NT2/D1 (cell line): ENCODE measurements around the gene ARHGAP42.

Experiments
- DNase-seq: peaks from one replicate; pipeline ENCODE4 v3.0.0-alpha.2; 2011; ENCODE audit warnings: low read depth, low spot score
- H3K27me3 ChIP-seq: 2 replicates; pipeline ENCODE4 v1.6.0; 2011; ENCODE audit warnings: mild to moderate bottlenecking; ENCODE audit not compliant: insufficient read length, insufficient read depth
- H3K36me3 ChIP-seq: 2 replicates; pipeline ENCODE4 v1.6.1; 2011; ENCODE audit warnings: mild to moderate bottlenecking, low read length, mixed read lengths; ENCODE audit not compliant: insufficient read depth, insufficient read length
- H3K4me1 ChIP-seq: 2 replicates; pipeline ENCODE4 v1.5.1; 2011; ENCODE audit not compliant: insufficient read depth, insufficient read length
- H3K4me3 ChIP-seq: 2 replicates; pipeline ENCODE4 v1.5.1; 2011; ENCODE audit warnings: low read depth; ENCODE audit not compliant: insufficient read length
- H3K9ac ChIP-seq: 2 replicates; pipeline ENCODE4 v1.6.0; 2011; ENCODE audit warnings: low read depth; ENCODE audit not compliant: insufficient read length
- H3K9me3 ChIP-seq: 2 replicates; pipeline ENCODE4 v1.5.1; 2011; ENCODE audit warnings: mild to moderate bottlenecking, low read length; ENCODE audit not compliant: insufficient read depth
- SUZ12 ChIP-seq: IDR thresholded peaks from 2 replicates; pipeline ENCODE4 v1.6.1; 2011; ENCODE audit not compliant: insufficient read length, insufficient read depth; ENCODE audit errors: extremely low read depth
- YY1 ChIP-seq: IDR thresholded peaks from 2 replicates; pipeline ENCODE4 v1.6.1; 2011; ENCODE audit not compliant: insufficient read length, insufficient read depth
- ZNF274 ChIP-seq: IDR thresholded peaks from 2 replicates; pipeline ENCODE4 v1.6.1; 2011; ENCODE audit warnings: mild to moderate bottlenecking, low read depth, low read length

The ARHGAP42 gene

GRCh38 chr11:100849901-100850235, 162.8 kb downstream of the ARHGAP42 start:
- TF ChIP-seq YY1 (no peak), ZNF274 (no peak)

GRCh38 chr11:100851147-100851546, 164.1 kb downstream of the ARHGAP42 start:
- TF ChIP-seq SUZ12 (no peak), ZNF274 (no peak), YY1 (no peak)
- no peaks in the 10 kb centered on the region for H3K4me1 ChIP-seq
- no peak overlapping the region for H3K9ac ChIP-seq
- H3K9me3 ChIP-seq, result no peaks in the 10 kb centered on the region
- no peaks in the 10 kb centered on the region for H3K36me3 ChIP-seq
- H3K27me3 ChIP-seq, result no peaks in the 10 kb centered on the region
- H3K4me3 ChIP-seq, result no peak overlapping the region
- DNase-seq, result no peak

More at GRCh38 chr11:100849901-100850235, 162.8 kb downstream of the ARHGAP42 start:
- no peaks in the 10 kb centered on the region for H3K9me3 ChIP-seq
- no peaks in the 10 kb centered on the region for H3K4me1 ChIP-seq
- no peaks in the 10 kb centered on the region for H3K36me3 ChIP-seq
- DNase-seq, result no peak
- H3K9ac ChIP-seq, result no peak overlapping the region
- H3K27me3 ChIP-seq, result no peaks in the 10 kb centered on the region
- H3K4me3 ChIP-seq, result no peak overlapping the region

- TF ChIP-seq SUZ12, result no peak
- no peak for TF ChIP-seq ZNF274
- no peak for TF ChIP-seq YY1
- Histone ChIP-seq H3K9ac (no peak overlapping the region), H3K36me3 (no peaks in the 10 kb centered on the region), H3K9me3 (no peaks in the 10 kb centered on the region), H3K27me3 (no peaks in the 10 kb centered on the region), H3K4me3 (no peak overlapping the region), H3K4me1 (no peaks in the 10 kb centered on the region)
- DNase-seq, result no peak
These were observed 164.6 kb downstream of the ARHGAP42 start for GRCh38 chr11:100851584-100852152.

- no peak overlapping the region for H3K9ac ChIP-seq
These were observed 168.5 kb downstream of the ARHGAP42 start for GRCh38 chr11:100855466-100856067.

GRCh38 chr11:100857236-100858005, 170.3 kb downstream of the ARHGAP42 start:
- TF ChIP-seq SUZ12 (no peak), YY1 (no peak), ZNF274 (no peak)

More at GRCh38 chr11:100855466-100856067, 168.5 kb downstream of the ARHGAP42 start:
- TF ChIP-seq ZNF274 (no peak), YY1 (no peak), SUZ12 (no peak)
- no peaks in the 10 kb centered on the region for H3K27me3 ChIP-seq
- no peak overlapping the region for H3K4me3 ChIP-seq
- DNase-seq, result peak; percentile 18
- no peaks in the 10 kb centered on the region for H3K4me1 ChIP-seq
- H3K9me3 ChIP-seq, result no peaks in the 10 kb centered on the region
- no peaks in the 10 kb centered on the region for H3K36me3 ChIP-seq

GRCh38 chr11:100860318-100861155, 173.4 kb downstream of the ARHGAP42 start:
- Histone ChIP-seq H3K9ac (no peak overlapping the region), H3K9me3 (no peaks in the 10 kb centered on the region), H3K4me1 (no peaks in the 10 kb centered on the region), H3K36me3 (no peaks in the 10 kb centered on the region), H3K4me3 (no peak overlapping the region), H3K27me3 (no peaks in the 10 kb centered on the region)
- TF ChIP-seq SUZ12 (no peak), ZNF274 (no peak), YY1 (no peak)
- no peak for DNase-seq

More at GRCh38 chr11:100857236-100858005, 170.3 kb downstream of the ARHGAP42 start:
- Histone ChIP-seq H3K27me3 (no peaks in the 10 kb centered on the region), H3K4me3 (no peak overlapping the region), H3K4me1 (no peaks in the 10 kb centered on the region), H3K9ac (no peak overlapping the region), H3K9me3 (no peaks in the 10 kb centered on the region), H3K36me3 (no peaks in the 10 kb centered on the region)
- no peak for DNase-seq

- H3K9ac ChIP-seq, result no peak overlapping the region
- TF ChIP-seq YY1, result no peak
- no peak for TF ChIP-seq SUZ12
- no peak for TF ChIP-seq ZNF274
- no peaks in the 10 kb centered on the region for H3K36me3 ChIP-seq
- no peaks in the 10 kb centered on the region for H3K9me3 ChIP-seq
- H3K4me1 ChIP-seq, result no peaks in the 10 kb centered on the region
- H3K4me3 ChIP-seq, result no peak overlapping the region
- no peaks in the 10 kb centered on the region for H3K27me3 ChIP-seq
- no peak for DNase-seq
These were observed 174.1 kb downstream of the ARHGAP42 start for GRCh38 chr11:100861212-100861611.
